ENCODE data around the gene SWT1.
A peak's percentile ranks its signal among the peaks of the same experiment; 100 is the strongest.
"Not testable (repeated sequence)": the region's sequence is repeated elsewhere in the genome, so short reads cannot be mapped to it uniquely, and the experiment has no call there.

SWT1 gene

DNA sequence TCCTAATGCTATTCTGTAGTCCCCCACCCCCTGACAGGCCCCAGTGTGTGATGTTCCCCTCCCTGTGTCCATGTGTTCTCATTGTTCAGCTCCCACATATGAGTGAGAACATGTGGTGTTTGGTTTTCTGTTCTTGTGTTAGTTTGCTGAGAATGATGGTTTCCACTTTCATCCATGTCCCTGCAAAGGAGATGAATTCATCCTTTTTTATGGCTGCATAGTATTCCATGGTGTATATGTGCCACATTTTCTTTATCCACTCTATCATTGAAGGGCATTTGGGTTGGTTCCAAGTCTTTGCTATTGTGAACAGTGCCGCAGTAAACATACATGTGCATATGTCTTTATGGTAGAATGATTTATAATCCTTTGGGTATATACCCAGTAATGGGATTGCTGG is 52.4 kb downstream of the SWT1 start:
- H2BK5ac ChIP-seq (ENCODE audit: low read depth, low read length, poor library complexity, severe bottlenecking); H2AK5ac ChIP-seq (ENCODE audit: low read length, severe bottlenecking); H3K9me3 ChIP-seq (ENCODE audit: control insufficient read depth, low read length); H4K8ac ChIP-seq (ENCODE audit: low read length); H3K27ac ChIP-seq (ENCODE audit: low read length, poor library complexity, severe bottlenecking); H2BK15ac ChIP-seq (ENCODE audit: low read depth, poor library complexity, severe bottlenecking); H3K9ac ChIP-seq (ENCODE audit: low read length); H3K79me1 ChIP-seq (replicated peaks; ENCODE audit: low read length, poor library complexity, severe bottlenecking); DNase-seq; H3K18ac ChIP-seq (ENCODE audit: low read depth in 1 of 2, low read length in 2 of 2); H3K14ac ChIP-seq (ENCODE audit: low read length in 2 of 2); H3K4me1 ChIP-seq (ENCODE audit: control insufficient read depth, insufficient read depth, low read depth, low read length); H3K4me2 ChIP-seq (ENCODE audit: low read length, poor library complexity, severe bottlenecking); H3K4ac ChIP-seq (ENCODE audit: low read depth in 1 of 2, low read length in 2 of 2); H2AFZ ChIP-seq (ENCODE audit: low read depth, low read length); H3K4me3 ChIP-seq (ENCODE audit: insufficient read depth in 1 of 2, low read depth in 1 of 2, low read length in 2 of 2); H3K23ac ChIP-seq (ENCODE audit: low read length in 2 of 2); H4K91ac ChIP-seq (ENCODE audit: low read length); H2BK12ac ChIP-seq (ENCODE audit: low read length in 2 of 2); H2BK120ac ChIP-seq (ENCODE audit: low read depth, low read length); H3K27me3 ChIP-seq (ENCODE audit: control insufficient read depth in 1 of 2, insufficient read depth in 1 of 2, low read length in 2 of 2): not testable (repeated sequence)
- H3K36me3 ChIP-seq (ENCODE audit: control insufficient read depth in 1 of 2, insufficient read depth in 2 of 2, low read depth in 1 of 2, low read length in 2 of 2): peaks cover 0 to 15% of the 10 kb centered on the region in 2 experiments
- no CpG with 5 or more reads among the region's 1 CpG for WGBS

DNA sequence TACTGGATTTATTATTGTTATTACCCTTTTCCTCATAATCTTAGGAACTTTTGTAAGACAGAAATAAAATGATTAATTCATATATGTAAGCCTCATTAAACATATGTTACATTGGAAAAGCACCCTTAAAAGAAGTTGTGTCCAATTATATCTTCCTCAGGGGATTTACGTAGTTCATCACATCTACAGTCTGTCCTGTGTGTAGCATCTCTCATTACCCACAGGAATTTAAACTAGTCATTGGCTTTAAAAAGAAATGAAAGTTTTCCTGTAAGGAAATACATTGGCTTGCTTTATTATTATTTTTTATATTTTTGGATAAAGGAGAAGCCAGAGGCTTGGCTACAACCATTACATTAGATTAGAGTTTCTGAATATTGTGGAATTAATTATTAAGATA is 56.1 kb downstream of the SWT1 start:
- Histone ChIP-seq H4K8ac (ENCODE audit: low read length) (no peak overlapping the region), H4K91ac (ENCODE audit: low read length) (no peak overlapping the region), H3K4me2 (ENCODE audit: low read length, poor library complexity, severe bottlenecking) (no peak overlapping the region), H2AK5ac (ENCODE audit: low read length, severe bottlenecking) (no peak overlapping the region), H3K79me1 (replicated peaks; ENCODE audit: low read length, poor library complexity, severe bottlenecking) (no peaks in the 10 kb centered on the region), H3K14ac (ENCODE audit: low read length in 2 of 2) (no peak overlapping the region), H2AFZ (ENCODE audit: low read depth, low read length) (no peak overlapping the region), H3K9ac (ENCODE audit: low read length) (no peak overlapping the region), H3K27ac (ENCODE audit: low read length, poor library complexity, severe bottlenecking) (no peak overlapping the region), H2BK12ac (ENCODE audit: low read length in 2 of 2) (no peak overlapping the region), H2BK15ac (ENCODE audit: low read depth, poor library complexity, severe bottlenecking) (no peak overlapping the region), H2BK5ac (ENCODE audit: low read depth, low read length, poor library complexity, severe bottlenecking) (no peak overlapping the region), H3K4me3 (ENCODE audit: insufficient read depth in 1 of 2, low read depth in 1 of 2, low read length in 2 of 2) (no peak overlapping the region), H3K23ac (ENCODE audit: low read length in 2 of 2) (no peak overlapping the region), H3K36me3 (ENCODE audit: control insufficient read depth in 1 of 2, insufficient read depth in 2 of 2, low read depth in 1 of 2, low read length in 2 of 2) (no peaks in the 10 kb centered on the region), H3K9me3 (ENCODE audit: control insufficient read depth, low read length) (no peaks in the 10 kb centered on the region), H3K4me1 (ENCODE audit: control insufficient read depth, insufficient read depth, low read depth, low read length) (no peaks in the 10 kb centered on the region), H3K18ac (ENCODE audit: low read depth in 1 of 2, low read length in 2 of 2) (no peak overlapping the region), H3K27me3 (ENCODE audit: control insufficient read depth in 1 of 2, insufficient read depth in 1 of 2, low read length in 2 of 2) (no peaks in the 10 kb centered on the region), H3K4ac (ENCODE audit: low read depth in 1 of 2, low read length in 2 of 2) (no peak overlapping the region), H2BK120ac (ENCODE audit: low read depth, low read length) (no peak overlapping the region)
- peak; percentile 36 for DNase-seq
- no CpG with 5 or more reads among the region's 1 CpG for WGBS

DNA sequence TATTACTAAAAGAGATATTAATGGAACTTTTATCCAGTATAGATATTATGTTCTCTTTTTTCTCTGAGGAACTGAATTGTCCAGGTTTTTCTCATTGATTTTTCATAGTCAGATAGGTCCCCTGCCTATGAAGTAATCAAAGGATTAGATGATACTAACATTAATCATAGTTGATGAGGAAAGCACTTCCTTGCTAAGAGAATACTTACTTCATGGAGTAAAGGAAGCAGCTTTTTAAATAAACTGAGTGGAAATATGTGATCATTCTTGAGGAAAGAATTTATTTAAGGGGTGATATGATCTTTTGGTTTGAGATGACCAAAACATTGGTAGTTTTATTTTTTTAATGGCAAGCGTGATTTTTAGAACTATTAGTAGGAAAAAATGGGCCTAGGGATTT is 58.9 kb downstream of the SWT1 start:
- H3K9me3 ChIP-seq (ENCODE audit: control insufficient read depth, low read length): no peaks in the 10 kb centered on the region
- no peak overlapping the region for H2BK15ac ChIP-seq (ENCODE audit: low read depth, poor library complexity, severe bottlenecking)
- H3K4me3 ChIP-seq (ENCODE audit: insufficient read depth in 1 of 2, low read depth in 1 of 2, low read length in 2 of 2): no peak overlapping the region
- no peak overlapping the region for H2BK5ac ChIP-seq (ENCODE audit: low read depth, low read length, poor library complexity, severe bottlenecking)
- H3K4ac ChIP-seq (ENCODE audit: low read depth in 1 of 2, low read length in 2 of 2): no peak overlapping the region
- WGBS: 97% methylated on average over 1 of the region's 1 CpG
- no peak overlapping the region for H4K91ac ChIP-seq (ENCODE audit: low read length)
- H2BK12ac ChIP-seq (ENCODE audit: low read length in 2 of 2): no peak overlapping the region
- no peak overlapping the region for H2AFZ ChIP-seq (ENCODE audit: low read depth, low read length)
- H4K8ac ChIP-seq (ENCODE audit: low read length): no peak overlapping the region
- no peaks in the 10 kb centered on the region for H3K79me1 ChIP-seq (replicated peaks; ENCODE audit: low read length, poor library complexity, severe bottlenecking)
- H2BK120ac ChIP-seq (ENCODE audit: low read depth, low read length): no peak overlapping the region
- DNase-seq: no peak
- H3K27me3 ChIP-seq (ENCODE audit: control insufficient read depth in 1 of 2, insufficient read depth in 1 of 2, low read length in 2 of 2): no peaks in the 10 kb centered on the region
- H3K4me2 ChIP-seq (ENCODE audit: low read length, poor library complexity, severe bottlenecking): no peak overlapping the region
- H3K23ac ChIP-seq (ENCODE audit: low read length in 2 of 2): no peak overlapping the region
- H3K27ac ChIP-seq (ENCODE audit: low read length, poor library complexity, severe bottlenecking): no peak overlapping the region
- no peaks in the 10 kb centered on the region for H3K4me1 ChIP-seq (ENCODE audit: control insufficient read depth, insufficient read depth, low read depth, low read length)
- no peak overlapping the region for H3K18ac ChIP-seq (ENCODE audit: low read depth in 1 of 2, low read length in 2 of 2)
- H3K9ac ChIP-seq (ENCODE audit: low read length): no peak overlapping the region
- H3K36me3 ChIP-seq (ENCODE audit: control insufficient read depth in 1 of 2, insufficient read depth in 2 of 2, low read depth in 1 of 2, low read length in 2 of 2): peaks cover 0 to 14% of the 10 kb centered on the region in 2 experiments
- no peak overlapping the region for H3K14ac ChIP-seq (ENCODE audit: low read length in 2 of 2)
- no peak overlapping the region for H2AK5ac ChIP-seq (ENCODE audit: low read length, severe bottlenecking)

DNA sequence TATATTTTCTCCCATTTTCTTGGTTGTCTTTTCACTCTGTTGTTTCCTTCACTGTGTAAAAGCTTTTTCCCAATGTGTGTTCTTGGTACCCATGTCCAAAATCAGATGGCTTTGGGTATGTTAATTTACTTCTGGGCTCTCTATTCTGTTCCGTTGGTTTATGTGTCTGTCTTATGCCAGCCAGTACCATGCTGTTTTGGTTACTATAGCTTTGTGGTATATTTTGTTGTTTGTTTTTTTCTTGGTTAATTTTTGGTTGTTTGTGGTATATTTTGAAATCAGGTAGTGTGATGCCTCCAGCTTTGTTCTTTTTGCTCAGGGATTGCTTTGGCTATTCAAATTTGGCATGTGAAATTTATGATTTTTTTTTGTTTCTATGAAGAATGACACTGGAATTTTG is 67.2 kb downstream of the SWT1 start:
- H2BK120ac ChIP-seq (ENCODE audit: low read depth, low read length): no peak overlapping the region
- no peaks in the 10 kb centered on the region for H3K27me3 ChIP-seq (ENCODE audit: control insufficient read depth in 1 of 2, insufficient read depth in 1 of 2, low read length in 2 of 2)
- H3K18ac ChIP-seq (ENCODE audit: low read depth in 1 of 2, low read length in 2 of 2): no peak overlapping the region
- peak overlapping the region in 1 of 2 experiments; percentile 56 for H3K4me3 ChIP-seq (ENCODE audit: insufficient read depth in 1 of 2, low read depth in 1 of 2, low read length in 2 of 2)
- 96% methylated on average over 1 of the region's 1 CpG for WGBS
- no peak overlapping the region for H2AK5ac ChIP-seq (ENCODE audit: low read length, severe bottlenecking)
- no peak overlapping the region for H4K91ac ChIP-seq (ENCODE audit: low read length)
- peaks cover 4 to 43% of the 10 kb centered on the region in 2 experiments for H3K36me3 ChIP-seq (ENCODE audit: control insufficient read depth in 1 of 2, insufficient read depth in 2 of 2, low read depth in 1 of 2, low read length in 2 of 2)
- H2BK12ac ChIP-seq (ENCODE audit: low read length in 2 of 2): no peak overlapping the region
- no peak overlapping the region for H3K4me2 ChIP-seq (ENCODE audit: low read length, poor library complexity, severe bottlenecking)
- H3K4me1 ChIP-seq (ENCODE audit: control insufficient read depth, insufficient read depth, low read depth, low read length): no peaks in the 10 kb centered on the region
- no peak overlapping the region for H3K4ac ChIP-seq (ENCODE audit: low read depth in 1 of 2, low read length in 2 of 2)
- no peak for DNase-seq
- no peak overlapping the region for H3K14ac ChIP-seq (ENCODE audit: low read length in 2 of 2)
- H3K9ac ChIP-seq (ENCODE audit: low read length): no peak overlapping the region
- H3K27ac ChIP-seq (ENCODE audit: low read length, poor library complexity, severe bottlenecking): no peak overlapping the region
- H3K23ac ChIP-seq (ENCODE audit: low read length in 2 of 2): no peak overlapping the region
- no peak overlapping the region for H2AFZ ChIP-seq (ENCODE audit: low read depth, low read length)
- no peak overlapping the region for H2BK15ac ChIP-seq (ENCODE audit: low read depth, poor library complexity, severe bottlenecking)
- no peak overlapping the region for H2BK5ac ChIP-seq (ENCODE audit: low read depth, low read length, poor library complexity, severe bottlenecking)
- no peaks in the 10 kb centered on the region for H3K79me1 ChIP-seq (replicated peaks; ENCODE audit: low read length, poor library complexity, severe bottlenecking)
- H3K9me3 ChIP-seq (ENCODE audit: control insufficient read depth, low read length): peaks cover 35% of the 10 kb centered on the region
- H4K8ac ChIP-seq (ENCODE audit: low read length): no peak overlapping the region
